CD8-positive, alpha-beta memory T cell (primary cell): ENCODE data around the gene TSPEAR. TPM values are rescaled to one million over a fixed set of nuclear protein-coding genes. Genes with fewer than 3 reads are reported as not detected.
A peak's percentile ranks its signal among the peaks of the same experiment; 100 is the strongest.
"Not testable (repeated sequence)": the region's sequence is repeated elsewhere in the genome, so short reads cannot be mapped to it uniquely, and the experiment has no call there.

Source experiments
- CTCF ChIA-PET: fragments of 350-600 bp; sonication (Branson Sonifier 250); formaldehyde crosslinking; loops from one replicate; lab custom pipeline; 2021; ENCODE audit warnings: antibody characterized with exemption; lab: Charles Lee
- POLR2A ChIA-PET: fragments of 350-600 bp; sonication (Branson Sonifier 250); formaldehyde crosslinking; loops from one replicate; lab custom pipeline; 2021; ENCODE audit warnings: antibody characterized with exemption; lab: Charles Lee
- DNase-seq, 5 donors: peaks; one replicate each; pipeline versions ENCODE4 v3.0.0 to v3.0.0-alpha.2; 2020 to 2022; ENCODE audit warnings: mixed read lengths in 1 of 5
- H3K27ac ChIP-seq: one replicate; pipeline ENCODE4 v1.7.0; 2013; ENCODE audit warnings: low read depth, mild to moderate bottlenecking, low read length, moderate library complexity
- H3K27me3 ChIP-seq: 2 replicates; pipeline ENCODE4 v1.7.0; 2013; ENCODE audit warnings: low read length, mild to moderate bottlenecking; ENCODE audit not compliant: insufficient read depth, poor library complexity, severe bottlenecking
- H3K36me3 ChIP-seq: 2 replicates; pipeline ENCODE4 v1.7.0; 2013; ENCODE audit warnings: mild to moderate bottlenecking, low read length, moderate library complexity; ENCODE audit not compliant: insufficient read depth
- H3K4me1 ChIP-seq: 2 replicates; pipeline ENCODE4 v1.7.0; 2013; ENCODE audit warnings: mild to moderate bottlenecking, low read length, moderate library complexity; ENCODE audit not compliant: insufficient read depth
- H3K4me3 ChIP-seq: 2 replicates; pipeline ENCODE4 v1.7.0; 2013; ENCODE audit warnings: mild to moderate bottlenecking, low read length
- H3K9me3 ChIP-seq: 2 replicates; pipeline ENCODE4 v1.7.0; 2013; ENCODE audit warnings: mild to moderate bottlenecking, low read length
- H3K27ac Mint-ChIP-seq, 8 donors: one replicate each; pipeline ENCODE4 v1.8.0; 2020 to 2021; ENCODE audit warnings: mixed read lengths in 8 of 8, mild to moderate bottlenecking in 6 of 8, inconsistent platforms in 3 of 8, moderate library complexity in 3 of 8
- H3K27me3 Mint-ChIP-seq, 2 donors: one replicate each; pipeline ENCODE4 v1.8.0; 2020 to 2021; ENCODE audit warnings: mixed read lengths in 2 of 2, mild to moderate bottlenecking in 1 of 2, moderate library complexity in 1 of 2
- H3K36me3 Mint-ChIP-seq, 3 donors: one replicate each; pipeline ENCODE4 v1.8.0; 2020 to 2021; ENCODE audit warnings: mixed read lengths in 3 of 3, inconsistent platforms in 1 of 3, mild to moderate bottlenecking in 1 of 3
- H3K4me1 Mint-ChIP-seq, 3 donors: one replicate each; pipeline ENCODE4 v1.8.0; 2020 to 2021; ENCODE audit warnings: mixed read lengths in 3 of 3, inconsistent platforms in 1 of 3, mild to moderate bottlenecking in 1 of 3
- H3K4me3 Mint-ChIP-seq, 7 donors: one replicate each; pipeline ENCODE4 v1.8.0; 2020 to 2021; ENCODE audit warnings: mixed read lengths in 7 of 7, mild to moderate bottlenecking in 6 of 7, moderate library complexity in 4 of 7, inconsistent platforms in 2 of 7
- H3K9me3 Mint-ChIP-seq, 5 donors: one replicate each; pipeline ENCODE4 v1.8.0; 2020 to 2022; ENCODE audit warnings: mixed read lengths in 5 of 5, mild to moderate bottlenecking in 3 of 5, moderate library complexity in 2 of 5, inconsistent platforms in 1 of 5
- polyA plus RNA-seq: library from polyadenylated mRNA; unstranded; fragments of 300-500 nt; fragmentation: Illumina TruSeq; gene quantifications from one replicate; pipeline ENCODE4 v1.2.3, GENCODE V29; 2021
- total RNA-seq, 2 experiments: library from RNA; stranded (reverse); gene quantifications; one replicate each; pipeline ENCODE4 v1.2.3, GENCODE V29; 2021

TSPEAR gene
- total and polyA plus RNA-seq, 3 experiments from 2014 or later = 0.05 TPM; not detected in 2

DNA sequence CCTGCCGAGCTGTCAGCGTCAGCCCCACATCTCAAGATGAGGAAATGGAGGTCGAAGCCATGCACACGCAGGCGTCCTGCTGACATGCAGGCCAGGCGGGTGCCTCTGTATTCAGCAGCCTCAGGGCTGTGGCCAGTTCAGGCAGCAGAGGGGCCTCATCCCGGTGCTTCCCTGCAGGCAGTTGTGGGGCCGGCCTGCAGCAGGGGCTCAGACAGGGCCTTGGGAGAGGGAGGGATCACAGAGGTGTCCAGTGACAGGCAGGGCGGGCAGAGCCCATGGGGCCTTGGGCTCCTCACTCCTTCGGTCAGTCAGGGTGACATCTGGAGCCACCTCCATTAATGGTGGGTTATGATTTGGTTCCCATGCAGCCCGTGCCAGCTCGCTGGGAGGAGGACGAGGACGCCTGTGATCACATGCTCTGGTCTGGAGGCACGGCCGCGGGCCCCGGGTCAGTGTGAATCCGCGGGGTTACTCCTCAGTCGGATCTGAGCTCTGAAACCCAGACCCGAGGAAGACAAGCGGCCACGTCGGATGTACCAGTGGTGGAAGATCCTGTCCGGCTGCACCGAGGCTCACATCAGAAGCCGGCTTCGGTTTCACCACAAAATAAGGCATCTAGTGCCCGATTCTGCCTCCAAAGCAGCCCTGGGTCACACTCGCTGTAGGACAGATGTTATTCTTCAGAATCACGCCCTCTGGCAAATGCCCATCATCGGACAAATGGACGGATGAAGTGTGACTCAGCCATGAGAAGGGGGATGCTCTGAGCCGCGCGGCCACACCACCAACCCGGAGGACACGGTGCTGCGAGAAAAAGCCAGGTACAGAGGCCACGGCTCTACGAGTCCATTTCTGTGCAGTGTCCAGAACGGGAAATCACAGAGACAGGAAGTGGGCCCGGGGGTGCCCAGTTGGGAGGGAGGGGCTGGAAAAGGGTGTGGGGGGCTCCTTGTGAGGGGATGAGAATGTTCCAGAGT lies 204.8 kb downstream of the TSPEAR start:
- H3K4me1 Mint-ChIP-seq = peaks cover 0 to 15% (median 0%) of the 10 kb centered on the region in 3 donors
- H3K4me3 ChIP-seq = no peak overlapping the region
- no peak overlapping the region for H3K27ac Mint-ChIP-seq
- CTCF ChIA-PET = interaction anchor here (1.0 kb wide), 1 partner anchor 236 kb away, joined by 6 read pairs; no protein-coding TSS in a partner anchor
- H3K27me3 ChIP-seq = no peaks in the 10 kb centered on the region
- peaks cover 11% of the 10 kb centered on the region for H3K4me1 ChIP-seq
- POLR2A ChIA-PET = no interaction called here
- peaks cover 2 to 3% of the 10 kb centered on the region in 2 donors for H3K27me3 Mint-ChIP-seq
- no peaks in the 10 kb centered on the region for H3K36me3 Mint-ChIP-seq
- no peaks in the 10 kb centered on the region for H3K9me3 ChIP-seq
- H3K4me3 Mint-ChIP-seq = no peak overlapping the region
- no peak overlapping the region for H3K27ac ChIP-seq
- H3K36me3 ChIP-seq = no peaks in the 10 kb centered on the region
- no peak for DNase-seq
- H3K9me3 Mint-ChIP-seq = no peaks in the 10 kb centered on the region

DNA sequence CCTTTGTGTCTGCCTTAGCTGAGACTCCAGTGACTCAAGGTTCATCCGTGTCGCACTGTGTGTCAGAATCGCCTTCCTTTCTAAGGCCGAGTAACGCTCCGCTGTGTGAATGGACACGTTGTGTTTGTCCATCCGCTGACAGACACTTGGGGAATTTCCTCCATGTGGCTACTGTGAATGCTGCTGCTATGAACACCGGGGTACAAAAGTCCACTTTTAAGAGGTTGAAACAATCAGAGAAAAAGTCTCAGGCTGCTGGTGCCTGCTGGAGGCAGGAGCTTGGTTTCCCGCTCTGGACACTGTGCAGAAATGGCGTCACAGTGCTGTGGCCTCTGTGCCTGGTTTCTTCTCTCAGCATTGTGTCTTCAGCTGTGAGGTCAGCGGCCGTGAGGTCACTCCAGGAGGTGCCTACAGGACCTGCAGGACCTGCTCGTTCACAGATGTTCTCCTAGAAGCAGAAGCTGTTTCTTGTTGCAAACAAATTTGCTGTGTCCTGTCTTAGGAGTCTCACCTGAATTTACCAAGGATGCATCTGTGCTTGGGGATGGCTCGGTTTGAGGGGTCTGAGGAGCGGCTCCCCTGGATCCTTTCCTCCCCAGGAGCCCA lies 205.6 kb downstream of the TSPEAR start:
- CTCF ChIA-PET = interaction anchor here (0.9 to 2.3 kb wide), 3 partner anchors 237 to 288 kb away, joined by 3 to 8 read pairs (median 6); no protein-coding TSS in a partner anchor
- Histone ChIP-seq H3K9me3 (no peaks in the 10 kb centered on the region), H3K4me1 (peaks cover 7% of the 10 kb centered on the region), H3K27ac (no peak overlapping the region), H3K27me3 (no peaks in the 10 kb centered on the region), H3K36me3 (no peaks in the 10 kb centered on the region), H3K4me3 (no peak overlapping the region)
- H3K4me1 Mint-ChIP-seq = peaks cover 0 to 12% (median 0%) of the 10 kb centered on the region in 3 donors
- no peaks in the 10 kb centered on the region for H3K9me3 Mint-ChIP-seq
- H3K27ac Mint-ChIP-seq = no peak overlapping the region
- POLR2A ChIA-PET = no interaction called here
- no peaks in the 10 kb centered on the region for H3K36me3 Mint-ChIP-seq
- no peak for DNase-seq
- peaks cover 2 to 3% of the 10 kb centered on the region in 2 donors for H3K27me3 Mint-ChIP-seq
- no peak overlapping the region for H3K4me3 Mint-ChIP-seq

DNA sequence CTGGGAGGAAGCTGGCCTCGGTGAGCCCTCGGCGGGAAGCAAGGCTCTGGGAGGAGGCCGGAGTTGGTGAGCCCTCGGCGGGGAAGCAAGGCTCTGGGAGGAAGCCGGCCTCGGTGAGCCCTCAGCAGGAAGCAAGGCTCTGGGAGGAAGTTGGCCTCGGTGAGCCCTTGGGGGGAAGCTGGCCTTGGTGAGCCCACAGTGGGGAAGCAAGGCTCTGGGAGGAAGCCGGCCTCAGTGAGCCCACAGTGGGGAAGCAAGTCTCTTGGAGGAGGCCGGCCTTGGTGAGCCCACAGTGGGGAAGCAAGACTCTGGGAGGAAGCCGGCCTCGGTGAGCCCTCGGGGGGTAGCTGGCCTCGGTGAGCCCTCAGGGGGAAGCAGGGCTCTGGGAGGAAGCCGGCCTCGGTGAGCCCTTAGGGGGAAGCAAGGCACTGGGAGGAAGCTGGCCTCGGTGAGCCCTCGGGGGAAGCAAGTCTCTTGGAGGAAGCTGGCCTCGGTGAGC lies 207.4 kb downstream of the TSPEAR start:
- H3K4me3 ChIP-seq = no peak overlapping the region
- H3K27me3 ChIP-seq = peaks cover 4% of the 10 kb centered on the region
- no peaks in the 10 kb centered on the region for H3K36me3 ChIP-seq
- POLR2A ChIA-PET = no interaction called here
- no peak overlapping the region for H3K27ac ChIP-seq
- CTCF ChIA-PET = interaction anchor here (2.3 kb wide), 1 partner anchor 289 kb away, joined by 8 read pairs; no protein-coding TSS in a partner anchor
- H3K9me3 ChIP-seq = no peaks in the 10 kb centered on the region
- peaks cover 2 to 5% of the 10 kb centered on the region in 2 donors for H3K27me3 Mint-ChIP-seq
- H3K36me3 Mint-ChIP-seq = no peaks in the 10 kb centered on the region
- no peaks in the 10 kb centered on the region for H3K9me3 Mint-ChIP-seq
- H3K27ac Mint-ChIP-seq = peak overlapping the region in 1 of 8 donors; percentile 78
- H3K4me1 Mint-ChIP-seq = peaks cover 0 to 8% (median 0%) of the 10 kb centered on the region in 3 donors
- no peak overlapping the region for H3K4me3 Mint-ChIP-seq
- DNase-seq = no peak
- H3K4me1 ChIP-seq = no peaks in the 10 kb centered on the region

DNA sequence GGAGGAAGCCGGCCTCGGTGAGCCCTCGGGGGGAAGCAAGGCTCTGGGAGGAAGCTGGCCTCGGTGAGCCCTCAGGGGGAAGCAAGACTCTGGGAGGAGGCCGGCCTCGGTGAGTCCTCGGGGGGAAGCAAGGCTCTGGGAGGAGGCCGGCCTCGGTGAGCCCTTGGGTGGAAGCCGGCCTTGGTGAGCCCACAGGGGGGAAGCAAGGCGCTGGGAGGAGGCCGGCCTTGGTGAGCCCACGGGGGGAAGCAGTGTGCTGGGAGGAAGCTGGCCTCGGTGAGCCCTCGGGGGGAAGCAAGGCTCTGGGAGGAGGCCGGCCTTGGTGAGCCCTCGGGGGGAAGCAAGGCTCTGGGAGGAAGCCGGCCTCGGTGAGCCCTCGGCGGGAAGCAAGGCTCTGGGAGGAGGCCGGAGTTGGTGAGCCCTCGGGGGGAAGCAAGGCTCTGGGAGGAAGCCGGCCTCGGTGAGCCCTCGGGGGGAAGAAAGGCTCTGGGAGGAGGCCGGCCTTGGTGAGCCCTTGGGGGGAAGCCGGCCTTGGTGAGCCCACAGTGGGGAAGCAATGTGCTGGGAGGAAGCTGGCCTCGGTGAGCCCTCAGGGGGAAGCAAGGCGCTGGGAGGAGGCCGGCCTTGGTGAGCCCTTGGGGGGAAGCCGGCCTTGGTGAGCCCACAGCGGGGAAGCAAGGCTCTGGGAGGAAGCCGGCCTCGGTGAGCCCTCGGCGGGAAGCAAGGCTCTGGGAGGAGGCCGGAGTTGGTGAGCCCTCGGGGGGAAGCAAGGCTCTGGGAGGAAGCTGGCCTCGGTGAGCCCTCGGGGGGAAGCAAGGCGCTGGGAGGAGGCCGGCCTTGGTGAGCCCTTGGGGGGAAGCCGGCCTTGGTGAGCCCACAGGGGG lies 208.1 kb downstream of the TSPEAR start:
- CTCF ChIA-PET = interaction anchor here (1.3 to 2.3 kb wide), 2 partner anchors 290 kb away, joined by 4 to 8 read pairs; no protein-coding TSS in a partner anchor
- H3K27ac ChIP-seq, H3K36me3 ChIP-seq, H3K27me3 Mint-ChIP-seq, H3K27me3 ChIP-seq, H3K36me3 Mint-ChIP-seq, H3K4me1 Mint-ChIP-seq, POLR2A ChIA-PET, H3K9me3 Mint-ChIP-seq, DNase-seq, H3K4me3 Mint-ChIP-seq, H3K4me3 ChIP-seq, H3K9me3 ChIP-seq, H3K4me1 ChIP-seq: not testable (repeated sequence)
- H3K27ac Mint-ChIP-seq = peak overlapping the region in 1 of 8 donors; percentile 78

DNA sequence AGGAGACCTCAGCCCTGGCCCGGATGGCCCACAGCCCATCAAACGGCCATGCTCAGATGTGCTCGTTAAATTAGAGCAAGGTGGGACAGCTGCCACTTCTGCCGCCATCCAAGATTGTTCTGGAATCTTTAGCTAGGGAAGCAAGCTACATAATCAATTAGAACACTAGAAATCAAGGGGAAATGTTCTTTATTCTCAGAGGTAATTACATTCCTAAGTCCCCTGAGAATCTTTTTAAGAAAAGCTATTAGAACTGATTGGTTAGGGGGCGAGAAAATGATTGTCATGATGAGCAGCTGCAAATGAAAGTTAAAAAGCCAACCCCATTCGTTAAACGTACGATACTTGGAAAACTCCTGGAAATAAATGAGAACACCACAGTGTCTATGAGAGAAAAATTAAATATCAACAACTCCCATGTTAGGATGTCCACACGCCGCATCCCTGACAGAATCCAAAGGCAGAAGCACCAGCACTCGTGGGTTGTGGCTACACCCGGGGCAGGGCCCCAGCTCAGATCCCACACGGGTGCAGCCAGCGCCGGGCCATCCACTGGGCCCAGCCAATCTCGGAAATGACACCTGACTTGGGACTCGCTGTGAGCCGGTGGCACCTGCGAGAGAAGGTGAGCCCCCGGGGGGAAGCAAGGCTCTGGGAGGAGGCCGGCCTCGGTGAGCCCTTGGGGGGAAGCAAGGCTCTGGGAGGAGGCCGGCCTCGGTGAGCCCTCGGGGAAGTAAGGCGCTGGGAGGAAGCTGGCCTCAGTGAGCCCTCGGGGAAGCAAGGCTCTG lies 209.0 kb downstream of the TSPEAR start:
- no peaks in the 10 kb centered on the region for H3K36me3 Mint-ChIP-seq
- POLR2A ChIA-PET = no interaction called here

DNA sequence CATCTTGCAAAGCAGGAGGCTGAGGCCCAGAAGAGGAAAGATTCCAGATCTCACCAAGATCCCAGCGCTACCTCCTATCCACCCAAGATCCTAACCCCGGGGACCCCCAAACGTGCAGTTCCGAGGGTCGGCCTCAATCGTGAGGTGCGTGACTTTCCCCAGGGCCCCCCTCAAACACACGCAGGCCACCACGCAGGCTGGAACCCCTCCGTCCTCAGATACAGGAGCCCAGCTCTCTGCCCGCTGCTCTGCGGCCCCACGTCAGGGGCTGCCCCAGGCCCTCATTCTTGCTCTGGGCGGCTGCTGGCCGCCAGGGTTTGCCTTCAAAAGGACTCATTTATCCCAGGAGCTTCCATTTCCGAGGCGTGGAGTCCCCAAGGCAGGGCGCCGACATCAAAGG lies 211.3 kb downstream of the TSPEAR start:
- Mint-ChIP-seq H3K36me3 (no peaks in the 10 kb centered on the region), H3K9me3 (no peaks in the 10 kb centered on the region), H3K27me3 (peaks cover 14 to 30% of the 10 kb centered on the region in 2 donors), H3K27ac (no peak overlapping the region), H3K4me3 (no peak overlapping the region), H3K4me1 (peaks cover 0 to 8% (median 0%) of the 10 kb centered on the region in 3 donors)
- no peak for DNase-seq
- POLR2A ChIA-PET = no interaction called here
- Histone ChIP-seq H3K4me1 (no peaks in the 10 kb centered on the region), H3K9me3 (no peaks in the 10 kb centered on the region), H3K4me3 (no peak overlapping the region), H3K27me3 (peaks cover 9% of the 10 kb centered on the region), H3K27ac (no peak overlapping the region), H3K36me3 (no peaks in the 10 kb centered on the region)
- CTCF ChIA-PET = interaction anchor here (0.8 to 1.8 kb wide), 2 partner anchors 232 to 242 kb away, joined by 3 to 4 read pairs; no protein-coding TSS in a partner anchor

More for the DNA sequence above, 209.0 kb downstream of the TSPEAR start:
- H3K4me3 Mint-ChIP-seq = no peak overlapping the region
- Histone ChIP-seq H3K4me1 (no peaks in the 10 kb centered on the region), H3K27ac (no peak overlapping the region), H3K4me3 (no peak overlapping the region), H3K27me3 (peaks cover 9% of the 10 kb centered on the region), H3K36me3 (no peaks in the 10 kb centered on the region), H3K9me3 (no peaks in the 10 kb centered on the region)
- peak overlapping the region in 1 of 8 donors; percentile 47 for H3K27ac Mint-ChIP-seq
- H3K27me3 Mint-ChIP-seq = peaks cover 6 to 12% of the 10 kb centered on the region in 2 donors
- CTCF ChIA-PET = interaction anchor here (1.2 to 1.9 kb wide), 4 partner anchors 8 to 430 kb away, joined by 3 to 13 read pairs (median 4); no protein-coding TSS in a partner anchor
- peaks cover 0 to 8% (median 0%) of the 10 kb centered on the region in 3 donors for H3K4me1 Mint-ChIP-seq
- H3K9me3 Mint-ChIP-seq = no peaks in the 10 kb centered on the region
- no peak for DNase-seq

DNA sequence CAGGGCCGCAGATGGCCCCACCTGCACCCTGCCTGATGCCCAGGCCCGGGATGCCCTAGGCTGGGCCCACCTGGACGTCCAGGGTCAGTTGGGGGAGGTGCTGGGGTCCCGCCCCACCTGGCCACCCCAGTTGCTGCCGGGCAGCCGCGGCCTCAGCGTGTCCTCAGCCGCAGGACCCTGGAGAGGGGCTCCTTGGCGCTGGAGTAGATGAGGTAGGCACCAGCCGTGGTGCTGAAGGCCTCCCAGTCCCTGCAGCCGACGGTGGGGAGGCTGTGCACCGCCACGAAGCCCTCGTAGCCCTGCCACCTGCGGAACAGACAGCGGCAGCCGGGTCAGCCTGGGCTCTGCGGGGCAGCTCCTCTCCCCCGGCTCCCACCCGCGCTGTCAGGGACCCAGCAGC lies 211.7 kb downstream of the TSPEAR start:
- Histone ChIP-seq H3K27me3 (peaks cover 9% of the 10 kb centered on the region), H3K4me1 (no peaks in the 10 kb centered on the region), H3K27ac (no peak overlapping the region), H3K36me3 (no peaks in the 10 kb centered on the region), H3K4me3 (no peak overlapping the region), H3K9me3 (no peaks in the 10 kb centered on the region)
- no peaks in the 10 kb centered on the region for H3K9me3 Mint-ChIP-seq
- no peaks in the 10 kb centered on the region for H3K36me3 Mint-ChIP-seq
- DNase-seq = no peak
- H3K4me1 Mint-ChIP-seq = peaks cover 0 to 8% (median 0%) of the 10 kb centered on the region in 3 donors
- peaks cover 18 to 30% of the 10 kb centered on the region in 2 donors for H3K27me3 Mint-ChIP-seq
- H3K27ac Mint-ChIP-seq = no peak overlapping the region
- POLR2A ChIA-PET = no interaction called here
- H3K4me3 Mint-ChIP-seq = no peak overlapping the region
- CTCF ChIA-PET = no interaction called here
